Measurements from ENCODE around the gene MS4A6E.
"Not testable (repeated sequence)": the region's sequence is repeated elsewhere in the genome, so short reads cannot be mapped to it uniquely, and the experiment has no call there.

Gene MS4A6E

GRCh38 chr11:60336767-60337391, 9.8 kb downstream of the MS4A6E start:
- no peak for DNase-seq (ENCODE audit: low read depth)

DNA sequence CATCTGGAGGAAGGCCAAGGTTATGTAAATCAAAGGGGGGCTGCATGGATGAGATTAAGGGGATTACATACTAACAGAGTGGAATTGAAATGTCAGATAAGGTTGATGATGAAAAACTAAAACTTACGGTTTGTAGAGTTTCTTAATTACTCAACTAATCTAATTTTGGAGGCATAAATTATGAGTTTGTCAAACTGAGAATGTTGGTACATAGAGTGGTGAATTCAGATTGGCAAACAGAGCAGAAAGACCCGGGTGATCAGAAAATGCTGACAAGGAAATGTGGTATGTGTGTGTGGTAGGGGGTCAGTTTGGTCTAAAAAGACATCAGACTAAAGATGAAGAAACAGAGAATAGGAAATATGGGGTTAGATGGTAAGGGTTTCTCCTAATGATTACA, 11.0 kb downstream of the MS4A6E start:
- no peak for DNase-seq (ENCODE audit: low read depth)

- DNase-seq (ENCODE audit: low read depth), result no peak
Observed at GRCh38 chr11:60339356-60339755, 12.3 kb downstream of the MS4A6E start.

- DNase-seq (ENCODE audit: low read depth), result no peak
Observed at GRCh38 chr11:60343094-60343704, 16.1 kb downstream of the MS4A6E start.

- no peak for DNase-seq (ENCODE audit: low read depth)
Observed at GRCh38 chr11:60344146-60344545, 17.1 kb downstream of the MS4A6E start.

DNA sequence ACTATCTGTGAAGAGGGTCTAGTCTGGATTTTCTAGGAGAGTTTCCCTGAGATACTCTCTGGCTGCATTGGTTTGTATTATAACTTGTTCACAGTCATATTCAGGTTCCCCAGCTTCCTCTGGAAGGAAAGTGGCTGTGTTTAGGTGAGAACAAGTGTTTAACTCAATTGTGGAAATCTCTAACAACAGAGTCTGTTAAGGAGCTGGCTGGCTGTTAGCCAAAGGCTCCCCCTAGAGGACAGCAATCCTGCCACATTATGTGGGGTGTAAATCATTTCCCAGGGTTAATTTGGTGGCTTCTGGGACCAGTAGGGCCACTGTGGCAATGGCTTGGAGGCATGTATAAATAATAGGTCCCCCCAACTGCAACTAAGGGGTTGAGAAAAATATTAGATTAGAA, 18.4 kb downstream of the MS4A6E start:
- no peak for DNase-seq (ENCODE audit: low read depth)

DNA sequence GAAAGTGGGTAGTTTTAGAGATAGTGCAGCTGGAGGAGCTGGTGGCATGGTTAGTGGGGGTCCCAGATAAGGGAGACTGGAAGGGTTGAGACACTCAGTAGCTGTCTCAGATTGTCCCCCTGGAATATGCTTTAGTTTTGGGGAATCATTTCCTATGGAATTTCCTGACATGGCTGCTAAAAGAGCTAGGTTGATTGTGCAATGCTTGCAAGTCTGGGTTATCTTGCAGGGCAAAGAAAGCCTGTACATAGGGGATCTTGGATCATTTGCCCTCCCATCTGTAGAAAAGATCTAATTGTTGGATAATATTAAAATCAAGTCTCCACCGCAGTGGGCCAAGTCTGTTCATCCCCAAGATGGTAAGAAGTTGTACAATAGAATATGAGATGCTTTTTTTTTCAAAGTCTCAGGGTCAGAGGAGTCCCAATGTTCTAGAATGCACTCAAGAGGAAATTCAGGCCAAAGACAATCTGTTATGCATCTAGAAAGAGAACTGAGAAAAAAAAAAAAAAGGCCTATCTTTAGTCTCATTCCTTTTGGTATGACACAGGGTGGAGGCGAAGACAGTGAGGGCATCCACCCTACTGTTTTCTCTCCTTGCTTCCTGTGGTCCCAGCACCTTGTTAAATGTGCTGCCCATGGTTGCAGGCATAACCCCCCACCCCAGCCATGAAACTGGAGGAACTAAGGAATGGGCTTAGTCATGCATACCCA, 20.2 kb downstream of the MS4A6E start:
- no peak for DNase-seq (ENCODE audit: low read depth)

GRCh38 chr11:60348116-60348515, 21.1 kb downstream of the MS4A6E start:
- no peak for DNase-seq (ENCODE audit: low read depth)

DNA sequence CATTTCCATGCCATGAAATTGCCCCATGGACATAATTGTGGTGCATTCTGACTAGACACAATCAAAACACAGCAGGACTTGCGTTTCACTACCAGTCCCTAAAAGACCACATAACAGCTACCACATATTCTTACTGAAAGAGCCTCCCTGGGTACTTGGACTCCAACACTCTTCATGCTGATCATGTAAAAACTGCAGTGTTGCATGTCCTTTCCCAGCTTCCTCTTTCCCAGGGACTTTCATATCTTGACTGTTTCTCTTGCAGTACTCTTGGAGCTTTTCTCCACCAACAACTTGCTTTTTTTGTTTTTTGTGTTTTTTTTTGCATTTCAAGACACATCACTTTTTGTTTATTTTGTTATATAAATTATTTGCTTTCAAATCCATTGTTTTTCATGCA, 22.9 kb downstream of the MS4A6E start:
- DNase-seq (ENCODE audit: low read depth), result no peak

DNA sequence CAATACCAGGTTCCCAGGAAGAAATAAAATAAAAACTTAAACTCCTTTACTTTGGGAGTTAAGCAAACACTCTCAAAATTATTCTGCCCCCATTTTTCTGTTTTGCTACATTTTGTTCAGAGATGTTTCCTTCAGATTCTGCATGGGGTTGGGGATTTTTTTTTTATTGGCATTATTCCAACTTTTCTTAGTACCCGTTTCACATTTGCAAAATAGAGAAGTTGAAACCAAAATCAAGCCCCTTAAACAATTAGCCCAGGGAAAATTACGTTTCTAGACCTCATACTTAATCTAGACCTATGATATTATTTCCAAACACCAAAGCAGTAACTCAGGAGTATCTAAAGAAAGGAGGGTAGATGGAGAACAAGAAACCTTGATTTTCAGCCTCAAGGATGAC, 30.7 kb downstream of the MS4A6E start:
- DNase-seq (ENCODE audit: low read depth), result no peak

- no peak for DNase-seq (ENCODE audit: low read depth)
Observed at GRCh38 chr11:60360621-60361020, 33.6 kb downstream of the MS4A6E start.

GRCh38 chr11:60362241-60362640, 35.2 kb downstream of the MS4A6E start:
- DNase-seq (ENCODE audit: low read depth), result no peak

GRCh38 chr11:60363542-60364470, 36.8 kb downstream of the MS4A6E start:
- DNase-seq (ENCODE audit: low read depth), result peak; percentile 30

- DNase-seq (ENCODE audit: low read depth), result not testable (repeated sequence)
Observed at GRCh38 chr11:60366262-60366904, 39.3 kb downstream of the MS4A6E start.

DNA sequence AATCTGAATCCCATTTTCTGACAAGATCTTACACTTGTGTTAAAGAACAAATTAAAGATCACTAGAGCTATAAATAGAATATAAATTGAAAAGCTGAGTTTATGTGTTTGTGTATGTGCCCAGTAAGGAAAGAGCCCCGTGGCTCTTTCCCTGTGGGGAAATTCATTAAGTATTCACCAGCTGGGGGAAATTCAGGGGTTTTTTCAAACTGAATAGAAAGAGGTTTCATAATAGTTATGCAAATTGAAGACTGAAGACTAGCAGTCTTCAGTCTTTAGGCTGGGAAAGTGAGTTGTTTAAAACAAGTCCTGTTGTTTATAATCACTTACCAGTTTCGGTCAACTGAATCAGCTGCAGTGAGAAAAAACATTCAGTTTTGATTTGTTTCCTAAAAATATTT, 40.0 kb downstream of the MS4A6E start:
- DNase-seq (ENCODE audit: low read depth), result no peak

- no peak for DNase-seq (ENCODE audit: low read depth)
Observed at GRCh38 chr11:60367896-60368295, 40.8 kb downstream of the MS4A6E start.

GRCh38 chr11:60370252-60370810, 43.3 kb downstream of the MS4A6E start:
- DNase-seq (ENCODE audit: low read depth), result no peak

DNA sequence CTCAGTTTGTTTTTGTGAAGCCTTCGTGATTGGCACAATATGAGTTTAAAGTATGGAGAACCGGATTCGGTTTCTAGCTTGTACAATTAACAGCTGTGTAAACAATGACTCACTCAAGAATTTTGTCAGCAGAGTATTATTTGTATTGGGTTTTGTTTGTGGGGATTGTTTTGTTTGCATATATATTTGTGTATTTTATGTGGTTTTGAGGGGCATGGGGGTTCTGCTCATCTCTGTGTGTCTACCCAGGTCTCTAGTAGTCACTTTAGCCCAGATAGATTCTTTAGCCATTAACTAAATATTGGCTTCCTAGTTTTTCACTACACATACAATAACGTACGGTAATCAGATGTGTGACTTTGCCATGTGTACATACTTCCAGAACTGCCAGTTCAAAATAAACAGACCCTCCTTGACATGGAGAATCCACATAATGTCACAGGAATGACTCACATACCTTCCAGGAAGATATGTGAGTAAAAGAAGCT, 43.8 kb downstream of the MS4A6E start:
- DNase-seq (ENCODE audit: low read depth), result no peak

GRCh38 chr11:60371386-60371785, 44.3 kb downstream of the MS4A6E start:
- no peak for DNase-seq (ENCODE audit: low read depth)

DNA sequence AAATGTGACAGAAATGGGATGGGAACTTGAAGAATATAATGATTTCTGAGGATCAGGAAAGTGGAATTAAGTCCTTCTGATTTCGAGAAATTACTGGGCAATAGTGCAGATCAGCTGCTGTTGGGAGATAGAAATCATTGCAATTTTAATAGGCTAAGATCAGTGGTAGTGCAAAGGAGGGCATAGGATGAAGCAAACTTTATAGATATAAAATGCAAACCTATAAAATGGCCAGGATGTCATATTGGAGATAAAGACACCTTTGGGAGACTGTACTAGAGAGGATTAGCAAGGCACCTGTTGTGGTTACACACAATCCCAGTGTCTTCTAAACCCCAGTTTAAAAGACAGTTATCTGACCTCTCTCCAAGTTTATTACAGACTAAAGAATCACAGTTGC, 44.8 kb downstream of the MS4A6E start:
- DNase-seq (ENCODE audit: low read depth), result no peak

DNA sequence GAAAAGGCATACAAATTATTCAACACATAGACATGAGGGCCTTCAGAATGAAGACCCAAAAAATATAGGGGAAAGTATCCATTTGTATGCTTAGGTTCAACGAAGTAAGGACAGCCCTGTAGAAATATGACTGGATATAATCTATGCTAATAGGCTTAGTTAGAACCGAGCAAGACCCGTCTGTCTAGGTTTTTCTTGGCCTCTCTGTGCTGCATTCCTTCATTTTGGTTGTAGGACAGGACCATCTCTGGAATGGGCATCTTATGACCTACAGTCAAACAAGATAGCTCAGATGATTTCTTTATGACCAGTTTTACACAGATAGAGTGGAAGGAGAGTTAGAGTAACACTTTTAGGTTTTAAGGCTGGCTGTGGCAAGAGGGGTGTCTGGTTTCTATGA, 45.7 kb downstream of the MS4A6E start:
- no peak for DNase-seq (ENCODE audit: low read depth)
